Effector memory CD8-positive, alpha-beta T cell (primary cell): ENCODE results near the gene OR4D9.
"Not testable (repeated sequence)": the region's sequence is repeated elsewhere in the genome, so short reads cannot be mapped to it uniquely, and the experiment has no call there.

ENCODE experiments used
- ATAC-seq: fragments of 150-1000 bp; cut with Tn5 transposase; replicated peaks from 2 replicates; pipeline ENCODE4 v1.10.0; 2021; ENCODE audit warnings: mild to moderate bottlenecking, moderate library complexity
- DNase-seq, 3 experiments: peaks; one replicate each; pipeline ENCODE4 v3.0.0; 2021
- H3K27ac Mint-ChIP-seq, 2 donors: one replicate each; pipeline ENCODE4 v1.8.0; 2022; ENCODE audit warnings: mild to moderate bottlenecking in 2 of 2, mixed read lengths in 2 of 2, moderate library complexity in 2 of 2
- H3K27me3 Mint-ChIP-seq, 2 donors: one replicate each; pipeline ENCODE4 v1.8.0; 2022; ENCODE audit warnings: mixed read lengths in 2 of 2
- H3K36me3 Mint-ChIP-seq: one replicate; pipeline ENCODE4 v1.8.0; 2022; ENCODE audit warnings: mild to moderate bottlenecking, moderate library complexity, mixed read lengths; ENCODE audit not compliant: insufficient read depth
- H3K4me1 Mint-ChIP-seq, 2 donors: one replicate each; pipeline ENCODE4 v1.8.0; 2022; ENCODE audit warnings: low read depth in 2 of 2, mixed read lengths in 2 of 2
- H3K4me3 Mint-ChIP-seq, 2 donors: one replicate each; pipeline ENCODE4 v1.8.0; 2022; ENCODE audit warnings: mild to moderate bottlenecking in 2 of 2, mixed read lengths in 2 of 2, moderate library complexity in 2 of 2
- H3K9me3 Mint-ChIP-seq, 2 donors: one replicate each; pipeline ENCODE4 v1.8.0; 2022; ENCODE audit warnings: mixed read lengths in 2 of 2
- total RNA-seq, 9 experiments: gene quantifications; one replicate each; lab custom pipeline; 2026; lab: John Stamatoyannopoulos, UW

OR4D9 gene
- total RNA-seq: 0 to 0.32 (median 0) reads per million in 9 experiments

GRCh38 chr11:59510941-59511589 lies at the start of gene OR4D9:
TSS of gene OR4D9 (plus strand) at chr11:59511539. CDS start at chr11:59514913, 3,374 bp downstream.
- ATAC-seq (no peak), DNase-seq (no peak)
- no peaks in the 10 kb centered on the region for H3K36me3 Mint-ChIP-seq
- H3K4me1 Mint-ChIP-seq: no peaks in the 10 kb centered on the region
- no peak within 1 kb of the TSS for H3K4me3 Mint-ChIP-seq
- H3K27me3 Mint-ChIP-seq: peaks cover 25 to 30% of the 10 kb centered on the region in 2 donors
- no peaks in the 10 kb centered on the region for H3K9me3 Mint-ChIP-seq
- no peak within 1 kb of the TSS for H3K27ac Mint-ChIP-seq

- no peak for ATAC-seq
- no peak for DNase-seq
- Mint-ChIP-seq H3K27me3 (peaks cover 29 to 57% of the 10 kb centered on the region in 2 donors), H3K9me3 (peaks cover 0 to 1% of the 10 kb centered on the region in 2 donors), H3K36me3 (no peaks in the 10 kb centered on the region), H3K27ac (no peak overlapping the region), H3K4me1 (no peaks in the 10 kb centered on the region), H3K4me3 (no peak overlapping the region)
Observed at GRCh38 chr11:59463190-59463641, 48.1 kb upstream of the OR4D9 start.

GRCh38 chr11:59473015-59473414 lies 38.3 kb upstream of the OR4D9 start, which contains the start of gene OR4D10:
TSS of gene OR4D10 (plus strand) at chr11:59473315. CDS start at chr11:59477430, 4,115 bp downstream.
- Mint-ChIP-seq H3K27me3 (peaks cover 46 to 66% of the 10 kb centered on the region in 2 donors), H3K36me3 (no peaks in the 10 kb centered on the region), H3K4me3 (no peak within 1 kb of the TSS), H3K4me1 (no peaks in the 10 kb centered on the region), H3K9me3 (no peaks in the 10 kb centered on the region), H3K27ac (no peak within 1 kb of the TSS)
- ATAC-seq (no peak), DNase-seq (no peak)

GRCh38 chr11:59475176-59475575 lies 36.2 kb upstream of the OR4D9 start:
- H3K4me1 Mint-ChIP-seq: no peaks in the 10 kb centered on the region
- no peak overlapping the region for H3K4me3 Mint-ChIP-seq
- H3K27me3 Mint-ChIP-seq: peaks cover 48 to 59% of the 10 kb centered on the region in 2 donors
- no peaks in the 10 kb centered on the region for H3K9me3 Mint-ChIP-seq
- H3K36me3 Mint-ChIP-seq: no peaks in the 10 kb centered on the region
- no peak for DNase-seq
- no peak for ATAC-seq
- H3K27ac Mint-ChIP-seq: no peak overlapping the region

- Mint-ChIP-seq H3K36me3 (no peaks in the 10 kb centered on the region), H3K4me3 (no peak overlapping the region), H3K9me3 (no peaks in the 10 kb centered on the region), H3K4me1 (no peaks in the 10 kb centered on the region), H3K27me3 (peaks cover 28 to 37% of the 10 kb centered on the region in 2 donors), H3K27ac (no peak overlapping the region)
- ATAC-seq (no peak), DNase-seq (no peak)
Observed at GRCh38 chr11:59479906-59480305, 31.4 kb upstream of the OR4D9 start.

GRCh38 chr11:59480359-59480758 lies 31.0 kb upstream of the OR4D9 start:
- H3K9me3 Mint-ChIP-seq: no peaks in the 10 kb centered on the region
- H3K27ac Mint-ChIP-seq: no peak overlapping the region
- H3K27me3 Mint-ChIP-seq: peaks cover 24 to 34% of the 10 kb centered on the region in 2 donors
- no peaks in the 10 kb centered on the region for H3K4me1 Mint-ChIP-seq
- no peak overlapping the region for H3K4me3 Mint-ChIP-seq
- H3K36me3 Mint-ChIP-seq: no peaks in the 10 kb centered on the region
- DNase-seq (no peak), ATAC-seq (no peak)

GRCh38 chr11:59501931-59502330 lies 9.4 kb upstream of the OR4D9 start:
- DNase-seq: no peak
- no peak overlapping the region for H3K27ac Mint-ChIP-seq
- no peaks in the 10 kb centered on the region for H3K4me1 Mint-ChIP-seq
- no peak for ATAC-seq
- no peak overlapping the region for H3K4me3 Mint-ChIP-seq
- H3K27me3 Mint-ChIP-seq: peaks cover 44% of the 10 kb centered on the region in 2 donors
- no peaks in the 10 kb centered on the region for H3K36me3 Mint-ChIP-seq
- H3K9me3 Mint-ChIP-seq: no peaks in the 10 kb centered on the region

- no peak within 1 kb of the TSS for H3K4me3 Mint-ChIP-seq
- no peaks in the 10 kb centered on the region for H3K36me3 Mint-ChIP-seq
- no peak within 1 kb of the TSS for H3K27ac Mint-ChIP-seq
- ATAC-seq (no peak), DNase-seq (no peak)
- no peaks in the 10 kb centered on the region for H3K9me3 Mint-ChIP-seq
- H3K4me1 Mint-ChIP-seq: no peaks in the 10 kb centered on the region
- H3K27me3 Mint-ChIP-seq: peaks cover 36 to 37% of the 10 kb centered on the region in 2 donors
Observed at GRCh38 chr11:59503276-59503675, 8.1 kb upstream of the OR4D9 start, which contains the start of gene OR4D11. TSS of gene OR4D11 (plus strand) at chr11:59503576. CDS start at chr11:59503576, 0 bp downstream.

- H3K9me3 Mint-ChIP-seq: no peaks in the 10 kb centered on the region
- H3K27me3 Mint-ChIP-seq: peaks cover 25 to 30% of the 10 kb centered on the region in 2 donors
- H3K4me1 Mint-ChIP-seq: no peaks in the 10 kb centered on the region
- ATAC-seq (no peak), DNase-seq (no peak)
- H3K4me3 Mint-ChIP-seq: no peak overlapping the region
- H3K36me3 Mint-ChIP-seq: no peaks in the 10 kb centered on the region
- no peak overlapping the region for H3K27ac Mint-ChIP-seq
Observed at GRCh38 chr11:59511675-59512074, 336 bp downstream of the OR4D9 start.

- H3K4me3 Mint-ChIP-seq, H3K27ac Mint-ChIP-seq, H3K36me3 Mint-ChIP-seq, DNase-seq, ATAC-seq, H3K4me1 Mint-ChIP-seq, H3K9me3 Mint-ChIP-seq: not testable (repeated sequence)
- H3K27me3 Mint-ChIP-seq: peaks cover 36 to 46% of the 10 kb centered on the region in 2 donors
Observed at GRCh38 chr11:59520139-59520538, 8.8 kb downstream of the OR4D9 start.

GRCh38 chr11:59520741-59521140 lies 9.4 kb downstream of the OR4D9 start:
- H3K27me3 Mint-ChIP-seq: peaks cover 33 to 45% of the 10 kb centered on the region in 2 donors
- no peak overlapping the region for H3K27ac Mint-ChIP-seq
- DNase-seq (no peak), ATAC-seq (no peak)
- no peaks in the 10 kb centered on the region for H3K4me1 Mint-ChIP-seq
- H3K9me3 Mint-ChIP-seq: no peaks in the 10 kb centered on the region
- no peaks in the 10 kb centered on the region for H3K36me3 Mint-ChIP-seq
- H3K4me3 Mint-ChIP-seq: no peak overlapping the region

- Mint-ChIP-seq H3K27me3 (peaks cover 32 to 48% of the 10 kb centered on the region in 2 donors), H3K4me1 (no peaks in the 10 kb centered on the region), H3K9me3 (no peaks in the 10 kb centered on the region), H3K27ac (no peak overlapping the region), H3K36me3 (no peaks in the 10 kb centered on the region), H3K4me3 (no peak overlapping the region)
- DNase-seq (no peak), ATAC-seq (no peak)
Observed at GRCh38 chr11:59523541-59523940, 12.2 kb downstream of the OR4D9 start.

GRCh38 chr11:59528711-59529110 lies 17.4 kb downstream of the OR4D9 start:
- ATAC-seq: no peak
- Mint-ChIP-seq H3K27ac (no peak overlapping the region), H3K27me3 (peaks cover 30 to 43% of the 10 kb centered on the region in 2 donors), H3K9me3 (no peaks in the 10 kb centered on the region), H3K4me1 (no peaks in the 10 kb centered on the region), H3K4me3 (no peak overlapping the region), H3K36me3 (no peaks in the 10 kb centered on the region)
- DNase-seq: no peak

- DNase-seq (no peak), ATAC-seq (no peak)
- Mint-ChIP-seq H3K4me3 (no peak overlapping the region), H3K27ac (no peak overlapping the region), H3K36me3 (no peaks in the 10 kb centered on the region), H3K4me1 (peaks cover 0 to 9% of the 10 kb centered on the region in 2 donors), H3K27me3 (peaks cover 10 to 17% of the 10 kb centered on the region in 2 donors), H3K9me3 (no peaks in the 10 kb centered on the region)
Observed at GRCh38 chr11:59532620-59533019, 21.3 kb downstream of the OR4D9 start.
